H9 (cell line): ENCODE data around the gene RHBDL1. TPM values are rescaled to one million over a fixed set of nuclear protein-coding genes. Genes with fewer than 3 reads are reported as not detected.

Experiments used
- DNase-seq: peaks from one replicate; pipeline ENCODE4 v3.0.0-alpha.2; 2017
- H2AFZ ChIP-seq: one replicate; pipeline ENCODE4 v1.6.1; 2013; ENCODE audit warnings: mild to moderate bottlenecking, low read length, control low read depth, moderate library complexity
- H2AK5ac ChIP-seq: 2 replicates; pipeline ENCODE4 v1.6.1; 2013; ENCODE audit warnings: low read length, control low read depth, mixed read lengths; ENCODE audit not compliant: insufficient read length
- H2BK120ac ChIP-seq: one replicate; pipeline ENCODE4 v1.6.1; 2013; ENCODE audit warnings: low read depth, mild to moderate bottlenecking, low read length, control low read depth, inconsistent platforms; ENCODE audit not compliant: poor library complexity, severe bottlenecking
- H2BK12ac ChIP-seq: 2 replicates; pipeline ENCODE4 v1.6.1; 2013; ENCODE audit warnings: low read length, control low read depth, mixed read lengths, low read depth; ENCODE audit not compliant: insufficient read length
- H2BK15ac ChIP-seq: 2 replicates; pipeline ENCODE4 v1.6.1; 2013; ENCODE audit warnings: low read depth, low read length, control low read depth
- H2BK20ac ChIP-seq: one replicate; pipeline ENCODE4 v1.6.1; 2013; ENCODE audit warnings: low read depth, mild to moderate bottlenecking, low read length, control low read depth, inconsistent platforms; ENCODE audit not compliant: poor library complexity, severe bottlenecking
- H2BK5ac ChIP-seq: 2 replicates; pipeline ENCODE4 v1.6.1; 2013; ENCODE audit warnings: low read length, control low read depth, mixed read lengths; ENCODE audit not compliant: insufficient read length
- H3K14ac ChIP-seq: 2 replicates; pipeline ENCODE4 v1.6.1; 2013; ENCODE audit warnings: low read length, control low read depth; ENCODE audit not compliant: insufficient read depth
- H3K18ac ChIP-seq: 2 replicates; pipeline ENCODE4 v1.6.1; 2013; ENCODE audit warnings: low read depth, mild to moderate bottlenecking, mixed read lengths, low read length, control low read depth; ENCODE audit not compliant: insufficient read length
- H3K23ac ChIP-seq: 2 replicates; pipeline ENCODE4 v1.6.1; 2013; ENCODE audit warnings: low read length, control low read depth, mixed read lengths, low read depth; ENCODE audit not compliant: insufficient read length
- H3K23me2 ChIP-seq: 2 replicates; pipeline ENCODE4 v1.6.1; 2013; ENCODE audit warnings: low read depth, mild to moderate bottlenecking, mixed read lengths, low read length, control low read depth; ENCODE audit not compliant: insufficient read length, poor library complexity, severe bottlenecking
- H3K27ac ChIP-seq: 2 replicates; pipeline ENCODE4 v1.5.1; 2013; ENCODE audit warnings: low read length, control low read depth, mixed read lengths, low read depth; ENCODE audit not compliant: insufficient read length
- H3K27me3 ChIP-seq: 2 replicates; pipeline ENCODE4 v1.6.1; 2013; ENCODE audit warnings: low read length, control low read depth, inconsistent platforms; ENCODE audit not compliant: insufficient read depth
- H3K4ac ChIP-seq: 2 replicates; pipeline ENCODE4 v1.6.1; 2013; ENCODE audit warnings: low read depth, mild to moderate bottlenecking, control low read depth, inconsistent platforms, low read length, moderate library complexity
- H3K4me1 ChIP-seq: 2 replicates; pipeline ENCODE4 v1.6.1; 2013; ENCODE audit warnings: low read length, control low read depth, inconsistent platforms; ENCODE audit not compliant: insufficient read depth
- H3K4me2 ChIP-seq: 2 replicates; pipeline ENCODE4 v1.6.1; 2013; ENCODE audit warnings: low read length, control low read depth, mixed read lengths; ENCODE audit not compliant: insufficient read length, insufficient read depth
- H3K56ac ChIP-seq: 2 replicates; pipeline ENCODE4 v1.6.1; 2013; ENCODE audit warnings: low read depth, mild to moderate bottlenecking, mixed read lengths, low read length, control low read depth; ENCODE audit not compliant: insufficient read length
- H3K79me1 ChIP-seq: 2 replicates; pipeline ENCODE4 v1.6.1; 2013; ENCODE audit warnings: low read depth, mild to moderate bottlenecking, moderate library complexity, low read length, control low read depth, inconsistent platforms; ENCODE audit not compliant: insufficient read depth, poor library complexity, severe bottlenecking
- H3K79me2 ChIP-seq: 2 replicates; pipeline ENCODE4 v1.6.1; 2013; ENCODE audit warnings: low read length, control low read depth, inconsistent platforms; ENCODE audit not compliant: insufficient read depth
- H3K9ac ChIP-seq: 2 replicates; pipeline ENCODE4 v1.6.1; 2013; ENCODE audit warnings: low read length, control low read depth, mixed read lengths; ENCODE audit not compliant: insufficient read length; ENCODE audit errors: extremely low read depth
- H3K9me3 ChIP-seq: one replicate; pipeline ENCODE4 v1.6.1; 2013; ENCODE audit warnings: low read depth, low read length, inconsistent platforms; ENCODE audit not compliant: control insufficient read depth
- H3T11ph ChIP-seq: one replicate; pipeline ENCODE4 v1.6.1; 2013; ENCODE audit warnings: mild to moderate bottlenecking, low read length, control low read depth, inconsistent platforms
- H4K20me1 ChIP-seq: one replicate; pipeline ENCODE4 v1.6.1; 2013; ENCODE audit not compliant: control insufficient read depth, insufficient read length, insufficient read depth
- H4K5ac ChIP-seq: 2 replicates; pipeline ENCODE4 v1.6.1; 2013; ENCODE audit warnings: low read depth, mild to moderate bottlenecking, mixed read lengths, low read length, control low read depth; ENCODE audit not compliant: insufficient read length
- H4K8ac ChIP-seq: replicated peaks from 2 replicates; pipeline ENCODE4 v1.6.1; 2013; ENCODE audit warnings: low read length, control low read depth, mixed read lengths, low read depth; ENCODE audit not compliant: insufficient read length
- H4K91ac ChIP-seq: 2 replicates; pipeline ENCODE4 v1.6.1; 2013; ENCODE audit warnings: low read depth, mild to moderate bottlenecking, moderate library complexity, mixed read lengths, low read length, control low read depth; ENCODE audit not compliant: insufficient read length
- H3K27ac Mint-ChIP-seq, 3 experiments: 2 replicates in 2 of 3; 3 replicates in 1 of 3; pipeline ENCODE4 v1.8.0; 2020 to 2021; ENCODE audit warnings: mixed read lengths in 3 of 3, mild to moderate bottlenecking in 1 of 3, moderate library complexity in 1 of 3
- H3K27me3 Mint-ChIP-seq: 2 replicates; pipeline ENCODE4 v1.8.0; 2021; ENCODE audit warnings: low read depth, mild to moderate bottlenecking, moderate library complexity, mixed read lengths
- H3K36me3 Mint-ChIP-seq, 3 experiments: 2 replicates in 2 of 3; 3 replicates in 1 of 3; pipeline ENCODE4 v1.8.0; 2020 to 2021; ENCODE audit warnings: low read depth in 3 of 3, mixed read lengths in 3 of 3; ENCODE audit not compliant: insufficient read depth in 1 of 3
- H3K4me1 Mint-ChIP-seq, 2 experiments: 2 replicates each; pipeline ENCODE4 v1.8.0; 2020; ENCODE audit warnings: mixed read lengths in 2 of 2
- H3K4me3 Mint-ChIP-seq, 2 experiments: 2 replicates in 1 of 2; 3 replicates in 1 of 2; pipeline ENCODE4 v1.8.0; 2020 to 2021; ENCODE audit warnings: mild to moderate bottlenecking in 2 of 2, mixed read lengths in 2 of 2, moderate library complexity in 1 of 2
- H3K9me3 Mint-ChIP-seq, 2 experiments: 2 replicates in 1 of 2; 3 replicates in 1 of 2; pipeline ENCODE4 v1.8.0; 2020; ENCODE audit warnings: mild to moderate bottlenecking in 2 of 2, mixed read lengths in 2 of 2, moderate library complexity in 1 of 2
- WGBS: extraction: QIAGEN DNeasy Blood & Tissue Kit; methylation state at CpG from one replicate; pipeline ENCODE4 v1.1.7; 2013; ENCODE audit warnings: missing lambda C conversion rate, low lambda C conversion rate, mixed read lengths; ENCODE audit not compliant: insufficient read length; ENCODE audit errors: extremely low coverage; 5-methylcytosine and 5-hydroxymethylcytosine counted together
- total RNA-seq: library from RNA; stranded (reverse); gene quantifications from 2 replicates; pipeline ENCODE4 v1.2.1, GENCODE V29; 2021
- TF ChIP-seq, protein P1 (sequence below): fragments of 200-600 bp; sonication (generic); conservative IDR thresholded peaks from 3 replicates; pipeline ENCODE4 v1.8.0; 2021; ENCODE audit warnings: antibody characterized with exemption, mild to moderate bottlenecking

RHBDL1 gene
- total RNA-seq, 1 experiment from 2014 or later = 7.6 TPM

- H3K9me3 Mint-ChIP-seq = no peaks in the 10 kb centered on the region
These were observed 48.9 kb downstream of the RHBDL1 start for GRCh38 chr16:724188-725040.

More at GRCh38 chr16:724188-725040, 48.9 kb downstream of the RHBDL1 start:
- Histone ChIP-seq H2BK15ac (no peak overlapping the region), H3K79me2 (no peaks in the 10 kb centered on the region), H3K79me1 (no peaks in the 10 kb centered on the region), H2AFZ (no peak overlapping the region), H4K91ac (no peak overlapping the region), H4K20me1 (no peaks in the 10 kb centered on the region), H2BK120ac (no peak overlapping the region), H3K27ac (no peak overlapping the region), H3K4ac (no peak overlapping the region), H3K9me3 (no peaks in the 10 kb centered on the region), H4K5ac (no peak overlapping the region), H3K4me2 (no peak overlapping the region), H3K14ac (no peak overlapping the region; the same call in 1 of the 2 replicates), H3K23ac (no peak overlapping the region), H2BK12ac (no peak overlapping the region), H2BK20ac (no peak overlapping the region), H3K18ac (no peak overlapping the region), H3K27me3 (no peaks in the 10 kb centered on the region), H2AK5ac (no peak overlapping the region), H3K4me1 (no peaks in the 10 kb centered on the region), H3K56ac (no peak overlapping the region), H4K8ac (no peak overlapping the region), H3T11ph (no peak overlapping the region), H2BK5ac (no peak overlapping the region), H3K9ac (no peak overlapping the region), H3K23me2 (peaks cover 13% of the 10 kb centered on the region)
- Mint-ChIP-seq H3K36me3 (peaks cover 0 to 5% (median 3%) of the 10 kb centered on the region in 3 experiments; a peak in 1 of 7 replicates), H3K27me3 (peaks cover 14% of the 10 kb centered on the region), H3K27ac (no peak overlapping the region), H3K4me1 (peaks cover 5 to 10% of the 10 kb centered on the region in 2 experiments), H3K4me3 (no peak overlapping the region)
- no CpG with 5 or more reads among the region's 29 CpGs for WGBS
- DNase-seq = no peak
- TF ChIP-seq, protein P1, sequence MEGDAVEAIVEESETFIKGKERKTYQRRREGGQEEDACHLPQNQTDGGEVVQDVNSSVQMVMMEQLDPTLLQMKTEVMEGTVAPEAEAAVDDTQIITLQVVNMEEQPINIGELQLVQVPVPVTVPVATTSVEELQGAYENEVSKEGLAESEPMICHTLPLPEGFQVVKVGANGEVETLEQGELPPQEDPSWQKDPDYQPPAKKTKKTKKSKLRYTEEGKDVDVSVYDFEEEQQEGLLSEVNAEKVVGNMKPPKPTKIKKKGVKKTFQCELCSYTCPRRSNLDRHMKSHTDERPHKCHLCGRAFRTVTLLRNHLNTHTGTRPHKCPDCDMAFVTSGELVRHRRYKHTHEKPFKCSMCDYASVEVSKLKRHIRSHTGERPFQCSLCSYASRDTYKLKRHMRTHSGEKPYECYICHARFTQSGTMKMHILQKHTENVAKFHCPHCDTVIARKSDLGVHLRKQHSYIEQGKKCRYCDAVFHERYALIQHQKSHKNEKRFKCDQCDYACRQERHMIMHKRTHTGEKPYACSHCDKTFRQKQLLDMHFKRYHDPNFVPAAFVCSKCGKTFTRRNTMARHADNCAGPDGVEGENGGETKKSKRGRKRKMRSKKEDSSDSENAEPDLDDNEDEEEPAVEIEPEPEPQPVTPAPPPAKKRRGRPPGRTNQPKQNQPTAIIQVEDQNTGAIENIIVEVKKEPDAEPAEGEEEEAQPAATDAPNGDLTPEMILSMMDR = no peak
